GM21367 (cell line): Measurements from ENCODE around the gene SSU72.

Source experiments
- ATAC-seq: cut with Tn5 transposase; IDR thresholded peaks from one replicate; pipeline ENCODE4 v1.9.1; 2021; ENCODE audit not compliant: unreplicated experiment

Gene SSU72

DNA sequence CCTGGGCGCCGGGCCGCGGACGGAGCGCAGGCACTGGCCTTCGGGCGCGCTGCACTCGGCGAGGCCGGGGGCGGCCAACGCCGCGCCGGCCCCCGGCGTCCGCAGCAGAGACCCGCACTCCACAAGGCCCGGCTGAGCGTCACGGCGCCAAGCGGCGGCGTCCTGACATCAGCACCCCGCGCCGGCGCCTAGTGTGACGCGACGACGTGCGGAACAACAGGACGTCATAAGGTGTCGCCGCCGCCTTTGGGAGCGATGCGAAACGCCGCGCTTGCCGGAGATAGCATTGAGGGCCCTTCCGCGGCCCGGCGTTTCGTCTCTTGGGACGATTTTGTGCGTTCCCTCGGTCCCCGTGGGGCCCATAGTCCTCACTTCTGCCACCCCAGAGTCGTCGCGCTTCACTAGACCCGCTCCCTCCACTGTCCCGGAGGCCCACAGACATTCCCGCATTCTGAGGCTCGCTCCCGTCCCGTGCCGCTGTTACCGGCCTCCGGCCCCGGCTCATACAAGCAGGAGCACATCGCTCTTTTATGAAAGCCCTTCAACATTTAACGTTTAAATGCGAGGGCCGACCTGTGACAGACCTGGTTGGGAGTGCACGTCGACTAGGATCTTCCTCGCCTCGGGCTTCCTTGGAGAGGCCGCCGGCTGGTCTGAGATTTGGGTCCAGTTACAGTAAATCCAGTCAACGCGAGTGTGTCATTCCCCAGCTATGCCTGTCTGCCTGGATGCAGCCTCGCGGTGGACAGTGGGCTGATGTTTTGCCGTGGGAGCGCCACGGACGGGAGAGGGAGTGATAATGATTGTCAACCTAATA is at the start of gene SSU72:
TSS of gene SSU72 (minus strand) at position 143 of the 817 bp plus-strand sequence. CDS start 306 bp downstream, outside the sequence.
- ATAC-seq: peak; percentile 75

GRCh38 chr1:1623631-1624442 is 49.2 kb upstream of the SSU72 start:
- ATAC-seq: no peak

DNA sequence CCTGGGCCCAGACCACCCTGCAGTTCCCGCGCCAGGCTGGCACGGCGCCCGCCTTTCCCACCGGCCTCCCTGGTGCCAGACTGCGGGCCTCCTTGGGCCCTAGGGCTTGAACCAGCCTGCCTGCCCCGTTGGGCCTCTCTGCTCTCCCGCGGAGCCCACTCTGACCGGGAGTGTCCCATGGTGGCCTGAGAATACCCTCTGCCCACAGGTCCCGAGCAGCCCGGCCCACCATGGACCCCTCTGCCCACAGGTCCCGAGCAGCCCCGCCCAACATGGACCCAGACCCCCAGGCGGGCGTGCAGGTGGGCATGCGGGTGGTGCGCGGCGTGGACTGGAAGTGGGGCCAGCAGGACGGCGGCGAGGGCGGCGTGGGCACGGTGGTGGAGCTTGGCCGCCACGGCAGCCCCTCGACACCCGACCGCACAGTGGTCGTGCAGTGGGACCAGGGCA is 48.5 kb upstream of the SSU72 start:
- no peak for ATAC-seq

GRCh38 chr1:1622788-1623094 is 48.1 kb upstream of the SSU72 start:
- no peak for ATAC-seq

GRCh38 chr1:1622010-1622787 is 47.5 kb upstream of the SSU72 start:
- no peak for ATAC-seq

- no peak for ATAC-seq
These were observed 46.7 kb upstream of the SSU72 start for GRCh38 chr1:1621173-1622009.

- no peak for ATAC-seq
These were observed 45.9 kb upstream of the SSU72 start for GRCh38 chr1:1620433-1621139.

GRCh38 chr1:1619917-1620361 is 45.3 kb upstream of the SSU72 start:
- no peak for ATAC-seq

DNA sequence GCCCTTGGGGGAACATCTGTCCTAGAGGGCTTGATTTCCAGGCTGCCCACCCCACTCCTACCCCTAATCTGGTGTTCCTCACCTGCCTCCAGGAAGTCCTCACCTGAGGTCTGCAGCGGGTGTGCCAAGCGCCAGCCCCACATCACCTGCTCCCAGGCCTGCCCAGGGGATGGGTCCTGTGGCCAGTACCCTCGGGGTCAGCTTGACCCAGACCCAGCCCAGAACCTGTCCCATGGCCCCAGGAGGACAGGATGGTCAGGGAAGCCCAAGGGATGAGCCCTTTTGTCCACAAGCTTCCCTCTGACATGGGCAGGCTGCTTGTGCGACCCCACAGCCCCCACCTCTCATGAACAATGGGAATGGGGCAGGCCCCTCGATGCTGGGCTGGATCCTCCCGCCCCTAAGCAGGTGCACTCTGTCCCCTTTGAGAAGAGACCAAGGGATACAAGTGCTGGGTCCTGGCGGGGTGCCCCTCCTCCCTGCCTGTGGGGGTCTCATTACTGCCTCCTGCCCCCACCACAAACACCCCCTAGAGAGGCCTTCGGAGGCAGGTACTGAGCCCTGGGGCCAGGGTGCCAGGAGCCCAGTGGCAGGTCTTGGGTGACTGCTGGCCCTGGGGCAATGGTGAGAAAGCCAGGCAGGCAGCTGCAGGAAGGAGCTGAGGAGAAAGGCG is 43.9 kb upstream of the SSU72 start:
- ATAC-seq: no peak

GRCh38 chr1:1617925-1618324 is 43.3 kb upstream of the SSU72 start:
- no peak for ATAC-seq

DNA sequence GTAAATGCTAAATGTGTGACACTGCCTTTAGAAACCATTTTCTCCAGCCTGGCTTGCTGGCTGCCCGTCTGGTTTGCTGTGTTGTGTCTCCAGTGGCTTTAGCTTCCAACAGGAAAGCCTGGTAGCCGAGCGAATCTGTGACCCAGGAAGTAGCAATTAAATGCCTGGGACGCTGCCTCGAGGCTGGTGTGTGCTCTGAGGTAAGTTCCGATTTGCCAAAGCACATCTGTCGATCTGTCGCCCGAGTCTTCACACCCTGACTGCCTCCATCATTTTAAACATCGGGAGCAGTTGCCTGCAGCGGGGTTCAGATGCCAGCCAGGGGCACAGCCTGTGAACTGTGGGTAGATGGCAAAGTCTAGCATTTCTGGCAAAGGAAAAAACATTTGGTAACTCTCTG is 42.9 kb upstream of the SSU72 start:
- no peak for ATAC-seq

- ATAC-seq: no peak
These were observed 42.2 kb upstream of the SSU72 start for GRCh38 chr1:1616838-1617237.

GRCh38 chr1:1616045-1616790 is 41.6 kb upstream of the SSU72 start:
- ATAC-seq: peak; percentile 21

DNA sequence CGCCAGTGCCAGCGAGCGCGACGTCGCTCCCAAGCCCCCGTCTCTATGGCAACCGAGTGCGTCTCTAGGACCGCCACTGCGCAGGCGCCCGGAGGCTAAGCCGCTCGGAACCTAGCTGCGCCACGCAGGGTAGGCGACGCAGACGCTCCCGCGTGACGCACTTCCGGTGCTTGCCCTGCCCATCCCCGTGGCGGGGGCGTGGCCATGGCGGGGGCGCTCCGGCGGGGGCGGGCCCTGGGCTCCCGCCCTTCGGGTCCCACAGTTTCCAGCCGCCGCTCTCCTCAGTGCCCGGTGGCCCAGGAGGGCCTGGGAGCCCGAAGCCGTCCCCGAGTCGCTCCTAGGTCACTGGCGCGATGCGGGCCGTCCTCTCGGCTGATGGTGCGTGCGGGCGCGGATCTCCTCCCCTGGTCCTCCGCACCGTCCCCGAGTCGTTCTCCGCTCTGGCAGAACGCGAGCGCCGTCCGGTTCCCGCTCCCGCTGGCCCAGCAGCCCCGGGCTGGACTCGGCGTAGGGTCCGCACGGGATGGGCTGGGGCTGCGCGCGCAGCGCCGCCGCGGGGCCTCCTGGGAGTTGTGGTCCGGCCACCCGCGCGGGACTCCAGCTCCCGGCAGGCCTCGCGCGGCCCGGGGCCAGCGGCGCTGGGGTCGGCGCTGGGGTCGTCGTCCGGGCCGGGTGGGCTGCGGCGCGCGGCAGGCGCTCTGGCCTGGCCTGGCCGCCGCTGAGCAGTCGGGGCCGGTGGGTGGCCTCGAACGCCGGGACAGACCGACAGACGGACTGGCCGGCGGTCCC is 40.8 kb upstream of the SSU72 start, which contains the start of gene MIB2:
TSS of gene MIB2 (plus strand) at position 245 of the 789 bp plus-strand sequence. CDS start 7,953 bp downstream, outside the sequence.
- ATAC-seq: peak; percentile 72

DNA sequence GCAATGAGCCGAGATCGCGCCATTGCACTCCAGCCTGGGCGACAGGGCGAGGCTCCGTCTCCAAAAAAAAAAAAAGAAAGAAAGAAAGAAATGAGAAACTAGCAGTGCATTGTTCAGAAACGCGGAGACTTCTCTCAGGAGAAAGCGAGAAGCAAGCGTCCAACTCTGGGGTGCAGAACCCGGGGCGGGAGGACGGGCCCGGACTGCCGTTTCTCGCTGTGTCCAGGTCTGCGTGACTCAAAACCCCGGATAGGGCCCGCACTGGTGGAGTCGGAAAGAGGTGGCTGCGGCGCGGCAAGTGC is 40.2 kb upstream of the SSU72 start:
- no peak for ATAC-seq

GRCh38 chr1:1614204-1614953 is 39.7 kb upstream of the SSU72 start:
- ATAC-seq: no peak

GRCh38 chr1:1613509-1614082 is 38.9 kb upstream of the SSU72 start:
- ATAC-seq: no peak
